IPS-15b (cell line): Measurements from ENCODE around the gene RTP1.
A peak's percentile ranks its signal among the peaks of the same experiment; 100 is the strongest.
"Not testable (repeated sequence)": the region's sequence is repeated elsewhere in the genome, so short reads cannot be mapped to it uniquely, and the experiment has no call there.

Experiments
- H3K27me3 ChIP-seq: one replicate; pipeline ENCODE4 v1.6.1; 2013; ENCODE audit warnings: low read length; ENCODE audit not compliant: control insufficient read depth, insufficient read depth
- H3K36me3 ChIP-seq: one replicate; pipeline ENCODE4 v1.6.1; 2013; ENCODE audit warnings: low read length; ENCODE audit not compliant: control insufficient read depth, insufficient read depth
- H3K4me1 ChIP-seq: one replicate; pipeline ENCODE4 v1.6.1; 2013; ENCODE audit warnings: mild to moderate bottlenecking, low read length; ENCODE audit not compliant: control insufficient read depth, insufficient read depth
- H3K4me3 ChIP-seq: one replicate; pipeline ENCODE4 v1.5.1; 2013; ENCODE audit warnings: low read depth, low read length
- H3K9ac ChIP-seq: one replicate; pipeline ENCODE4 v1.6.1; 2013; ENCODE audit warnings: low read depth, mild to moderate bottlenecking, low read length
- H3K9me3 ChIP-seq: one replicate; pipeline ENCODE4 v1.6.1; 2013; ENCODE audit warnings: mild to moderate bottlenecking, low read length; ENCODE audit not compliant: control insufficient read depth, insufficient read depth

Gene RTP1

GRCh38 chr3:187197335-187197649 lies at the start of gene RTP1:
Gene RTP1, plus strand, starts transcription at chr3:187197486. Its CDS starts 30 bp downstream, at chr3:187197516.
- H3K4me3 ChIP-seq, result no peak within 1 kb of the TSS
- H3K9me3 ChIP-seq, result no peaks in the 10 kb centered on the region
- H3K4me1 ChIP-seq, result no peaks in the 10 kb centered on the region
- no peak within 1 kb of the TSS for H3K9ac ChIP-seq
- H3K27me3 ChIP-seq, result no peaks in the 10 kb centered on the region
- no peaks in the 10 kb centered on the region for H3K36me3 ChIP-seq

- Histone ChIP-seq H3K9ac (no peak overlapping the region), H3K4me3 (no peak overlapping the region), H3K9me3 (no peaks in the 10 kb centered on the region), H3K27me3 (no peaks in the 10 kb centered on the region), H3K36me3 (no peaks in the 10 kb centered on the region), H3K4me1 (peaks cover 2% of the 10 kb centered on the region)
Observed at GRCh38 chr3:187150186-187150585, 47.1 kb upstream of the RTP1 start.

GRCh38 chr3:187150599-187150998 lies 46.7 kb upstream of the RTP1 start:
- Histone ChIP-seq H3K9me3 (no peaks in the 10 kb centered on the region), H3K9ac (no peak overlapping the region), H3K4me3 (no peak overlapping the region), H3K36me3 (no peaks in the 10 kb centered on the region), H3K27me3 (no peaks in the 10 kb centered on the region), H3K4me1 (peaks cover 2% of the 10 kb centered on the region)

- no peak overlapping the region for H3K9ac ChIP-seq
- H3K4me3 ChIP-seq, result no peak overlapping the region
- H3K4me1 ChIP-seq, result peaks cover 34% of the 10 kb centered on the region
- no peaks in the 10 kb centered on the region for H3K36me3 ChIP-seq
- no peaks in the 10 kb centered on the region for H3K9me3 ChIP-seq
- no peaks in the 10 kb centered on the region for H3K27me3 ChIP-seq
Observed at GRCh38 chr3:187161556-187161955, 35.7 kb upstream of the RTP1 start.

GRCh38 chr3:187162265-187162953 lies 34.9 kb upstream of the RTP1 start:
- no peak overlapping the region for H3K9ac ChIP-seq
- H3K9me3 ChIP-seq, result no peaks in the 10 kb centered on the region
- H3K27me3 ChIP-seq, result no peaks in the 10 kb centered on the region
- no peaks in the 10 kb centered on the region for H3K36me3 ChIP-seq
- H3K4me3 ChIP-seq, result no peak overlapping the region
- H3K4me1 ChIP-seq, result peaks cover 39% of the 10 kb centered on the region

GRCh38 chr3:187165144-187165543 lies 32.1 kb upstream of the RTP1 start:
- Histone ChIP-seq H3K4me1 (peaks cover 39% of the 10 kb centered on the region), H3K9me3 (no peaks in the 10 kb centered on the region), H3K27me3 (no peaks in the 10 kb centered on the region), H3K4me3 (peak overlapping the region; percentile 11), H3K9ac (no peak overlapping the region), H3K36me3 (no peaks in the 10 kb centered on the region)

- Histone ChIP-seq H3K9ac (no peak overlapping the region), H3K9me3 (no peaks in the 10 kb centered on the region), H3K4me3 (no peak overlapping the region), H3K27me3 (no peaks in the 10 kb centered on the region), H3K4me1 (peaks cover 35% of the 10 kb centered on the region), H3K36me3 (no peaks in the 10 kb centered on the region)
Observed at GRCh38 chr3:187166750-187167149, 30.5 kb upstream of the RTP1 start.

GRCh38 chr3:187167777-187168176 lies 29.5 kb upstream of the RTP1 start:
- Histone ChIP-seq H3K4me3 (no peak overlapping the region), H3K27me3 (no peaks in the 10 kb centered on the region), H3K36me3 (peaks cover under 1% of the 10 kb centered on the region), H3K9ac (no peak overlapping the region), H3K4me1 (peaks cover 28% of the 10 kb centered on the region), H3K9me3 (no peaks in the 10 kb centered on the region)

- H3K4me1 ChIP-seq, result peaks cover 31% of the 10 kb centered on the region
- no peaks in the 10 kb centered on the region for H3K9me3 ChIP-seq
- H3K36me3 ChIP-seq, result peaks cover 15% of the 10 kb centered on the region
- H3K9ac ChIP-seq, result no peak overlapping the region
- H3K27me3 ChIP-seq, result no peaks in the 10 kb centered on the region
- no peak overlapping the region for H3K4me3 ChIP-seq
Observed at GRCh38 chr3:187169231-187169960, 27.9 kb upstream of the RTP1 start.

GRCh38 chr3:187170911-187171310 lies 26.4 kb upstream of the RTP1 start:
- not testable (repeated sequence) for H3K27me3 ChIP-seq, H3K4me3 ChIP-seq, H3K9ac ChIP-seq, H3K9me3 ChIP-seq
- Histone ChIP-seq H3K4me1 (peaks cover 22% of the 10 kb centered on the region), H3K36me3 (peaks cover 22% of the 10 kb centered on the region)

GRCh38 chr3:187172929-187173328 lies 24.4 kb upstream of the RTP1 start:
- peaks cover 22% of the 10 kb centered on the region for H3K36me3 ChIP-seq
- H3K4me3 ChIP-seq, result peak overlapping the region; percentile 6
- peaks cover 11% of the 10 kb centered on the region for H3K4me1 ChIP-seq
- no peaks in the 10 kb centered on the region for H3K9me3 ChIP-seq
- no peak overlapping the region for H3K9ac ChIP-seq
- H3K27me3 ChIP-seq, result no peaks in the 10 kb centered on the region

- Histone ChIP-seq H3K4me3 (peak overlapping the region; percentile 45), H3K4me1 (peaks cover 34% of the 10 kb centered on the region), H3K36me3 (peaks cover 3% of the 10 kb centered on the region), H3K27me3 (no peaks in the 10 kb centered on the region), H3K9ac (peak overlapping the region; percentile 90), H3K9me3 (no peaks in the 10 kb centered on the region)
Observed at GRCh38 chr3:187181454-187182170, 15.7 kb upstream of the RTP1 start.
